CMK (cell line): Measurements from ENCODE around the gene ADAMTSL3.

ENCODE experiments used
- DNase-seq: peaks from one replicate; pipeline ENCODE4 v3.0.0-alpha.2; 2010; ENCODE audit warnings: low read depth

ADAMTSL3 gene

DNA sequence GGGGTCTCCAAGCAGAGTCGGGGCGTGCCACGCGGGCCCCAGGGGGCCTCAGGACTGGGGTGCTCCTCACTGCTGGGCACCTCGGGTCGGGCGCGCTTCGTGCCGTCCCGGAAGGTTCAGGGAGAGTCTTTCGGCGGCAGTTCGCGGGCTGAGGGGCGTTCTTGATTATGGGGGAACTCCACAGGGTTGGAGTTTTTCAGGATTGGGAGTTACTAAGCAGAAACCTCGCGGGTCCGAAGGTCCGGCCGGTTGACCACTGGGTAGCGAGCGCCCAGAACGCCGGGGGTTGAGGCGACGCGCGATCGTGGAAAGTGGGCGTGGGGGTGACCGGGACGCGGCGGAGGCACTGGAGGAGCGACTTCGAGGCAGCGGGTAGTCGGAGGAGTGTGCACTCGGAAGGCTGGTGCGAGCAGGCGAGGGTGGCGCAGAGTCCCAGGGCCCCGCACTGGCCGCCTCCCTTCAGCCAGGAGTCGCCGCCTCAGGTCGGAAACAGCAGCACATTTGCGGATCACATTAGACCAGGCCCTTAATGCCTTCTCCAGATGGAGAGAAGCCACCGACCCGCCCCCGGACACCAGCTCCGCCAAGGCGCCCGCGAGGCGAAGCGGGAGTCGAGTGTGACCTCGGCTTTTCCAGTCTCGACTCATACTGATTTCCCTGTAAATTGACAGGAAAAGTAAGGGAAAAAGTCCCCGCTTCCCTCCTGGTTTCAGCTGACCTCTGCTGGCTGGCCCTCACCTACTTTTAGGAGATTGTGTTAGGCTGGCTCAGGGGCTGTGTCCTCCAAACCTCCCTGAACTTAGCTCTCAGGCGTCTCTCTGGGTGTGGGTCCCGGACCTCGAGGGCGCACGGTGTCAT lies 685 bp downstream of the ADAMTSL3 start:
- DNase-seq, result no peak

DNA sequence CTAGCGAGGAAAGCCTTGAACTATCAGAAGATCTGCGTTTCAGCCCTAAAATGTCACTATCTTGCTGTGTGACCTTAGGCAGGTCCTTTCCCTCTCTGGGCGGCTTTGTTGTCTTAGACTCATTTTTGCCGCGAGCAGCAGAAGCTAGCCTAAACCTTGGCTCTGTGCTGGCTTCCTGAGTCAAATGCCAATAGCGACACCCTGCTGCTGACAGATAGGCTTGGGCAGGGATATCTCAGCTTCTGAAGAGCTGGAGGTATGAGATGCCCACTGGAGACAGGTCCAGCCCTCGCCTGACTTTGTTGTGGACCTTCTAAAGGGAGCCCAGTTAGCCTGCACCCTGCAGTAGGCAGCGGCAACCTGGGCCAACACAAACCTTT lies 1.3 kb downstream of the ADAMTSL3 start:
- DNase-seq, result no peak

DNA sequence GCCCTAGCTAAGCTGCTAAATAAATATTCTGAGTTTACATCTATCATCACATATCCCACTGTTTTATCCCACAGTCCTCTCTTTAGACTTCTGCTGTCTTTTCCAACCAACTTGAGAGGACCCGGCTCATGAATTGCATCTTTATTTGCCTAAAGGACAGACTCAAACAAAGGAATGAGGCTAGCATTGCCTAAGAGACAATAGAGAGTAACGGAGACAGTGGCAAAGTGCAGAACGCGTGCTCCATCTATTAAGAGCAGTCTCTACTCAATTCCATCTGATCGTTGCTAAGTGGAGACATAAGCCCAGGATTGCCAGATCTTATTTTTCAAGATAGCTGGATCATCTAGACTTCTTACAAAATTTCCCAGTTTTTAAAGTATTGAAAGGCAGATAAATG lies 2.3 kb downstream of the ADAMTSL3 start:
- no peak for DNase-seq

DNA sequence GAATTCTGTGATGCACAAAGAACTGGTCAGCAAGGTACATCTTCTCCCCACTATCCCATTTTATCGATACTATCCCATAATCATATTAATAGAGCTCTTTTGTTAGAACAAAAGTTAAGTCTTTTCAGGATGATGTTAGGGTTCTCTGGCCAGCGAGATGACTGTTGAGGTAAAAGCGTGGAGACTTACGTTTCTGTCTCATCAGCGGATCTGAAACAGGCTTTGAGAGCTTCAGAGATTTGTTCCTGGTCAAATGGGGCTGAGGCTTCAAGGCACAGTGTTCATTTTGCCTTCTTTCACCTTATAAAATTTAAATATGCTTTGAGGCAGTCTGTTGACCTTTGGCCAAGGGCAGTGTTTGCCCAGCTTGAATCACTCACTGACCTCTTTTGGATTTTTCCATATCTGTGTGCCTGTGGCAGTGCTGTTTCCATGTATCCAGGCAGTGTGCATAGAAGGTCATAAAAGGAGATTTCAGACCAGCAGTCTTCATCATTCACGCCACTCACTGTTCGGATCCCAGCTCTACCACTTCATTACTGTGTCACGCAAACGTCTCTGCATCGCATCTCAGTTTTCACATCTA lies 3.1 kb downstream of the ADAMTSL3 start:
- no peak for DNase-seq

DNA sequence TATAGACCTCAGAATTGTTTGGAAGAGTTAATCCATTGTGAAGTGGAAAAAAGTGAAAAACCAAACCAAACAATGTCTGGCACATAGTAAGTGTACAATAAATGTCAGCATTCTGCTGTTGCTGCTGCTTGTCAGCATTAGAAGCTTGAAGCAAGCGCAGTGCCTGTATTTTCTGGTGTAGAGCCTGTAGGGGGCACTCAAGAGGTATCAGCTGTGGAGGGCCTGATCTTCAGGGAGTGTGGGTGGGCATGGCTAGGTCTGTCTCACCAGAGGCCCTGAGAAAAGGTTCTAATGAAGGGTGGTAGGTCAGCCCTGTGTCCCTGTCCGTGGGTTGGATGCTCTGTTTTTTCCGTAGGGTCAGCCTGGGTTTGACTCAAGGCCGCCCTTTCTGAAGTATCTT lies 3.6 kb downstream of the ADAMTSL3 start:
- DNase-seq, result no peak

DNA sequence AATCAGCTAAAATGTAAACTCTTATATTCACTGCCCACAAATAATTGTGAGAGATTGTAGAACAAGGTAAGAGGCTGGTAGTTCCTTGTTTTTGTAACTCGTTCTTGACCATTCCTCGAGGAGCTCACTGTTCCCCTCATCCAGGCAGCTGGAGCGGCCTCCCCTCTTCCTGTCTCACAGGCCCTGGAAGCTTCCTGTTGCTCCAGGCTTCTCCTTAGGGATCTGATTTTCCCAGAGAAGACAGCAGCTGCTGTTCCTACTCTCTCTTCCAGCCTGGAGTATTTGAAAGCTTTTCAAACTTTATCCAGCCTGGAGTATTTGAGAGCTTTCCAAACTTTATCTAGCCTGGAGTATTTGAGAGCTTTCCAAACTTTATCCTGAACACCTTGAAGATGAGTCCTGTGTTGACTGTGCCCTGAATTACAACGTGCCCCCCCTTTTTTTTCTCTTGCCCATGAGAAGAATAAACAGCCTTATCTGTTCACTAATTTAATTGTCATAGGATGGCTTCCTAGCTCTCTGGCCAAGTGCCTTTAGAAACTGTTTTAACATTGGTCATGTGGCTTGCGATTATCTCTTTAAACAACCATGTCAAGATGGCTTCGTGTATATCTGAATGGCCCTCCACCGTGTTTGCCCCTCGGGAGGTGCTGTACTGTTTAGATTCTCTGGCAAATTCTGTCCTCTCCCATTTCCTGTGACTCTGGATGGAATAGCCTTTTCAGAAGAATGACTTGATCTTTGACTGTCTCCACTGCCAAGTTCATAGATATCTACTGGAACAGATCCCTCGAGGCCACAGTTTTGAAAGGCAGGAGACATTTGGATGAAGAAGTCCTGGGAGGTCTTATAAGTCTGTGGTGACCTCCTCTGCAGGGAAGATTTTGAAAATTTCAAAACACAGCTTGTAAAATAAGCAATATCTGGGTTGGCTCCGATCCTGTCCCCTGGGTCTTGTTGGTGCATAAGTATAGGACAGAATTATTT lies 4.8 kb downstream of the ADAMTSL3 start:
- no peak for DNase-seq

DNA sequence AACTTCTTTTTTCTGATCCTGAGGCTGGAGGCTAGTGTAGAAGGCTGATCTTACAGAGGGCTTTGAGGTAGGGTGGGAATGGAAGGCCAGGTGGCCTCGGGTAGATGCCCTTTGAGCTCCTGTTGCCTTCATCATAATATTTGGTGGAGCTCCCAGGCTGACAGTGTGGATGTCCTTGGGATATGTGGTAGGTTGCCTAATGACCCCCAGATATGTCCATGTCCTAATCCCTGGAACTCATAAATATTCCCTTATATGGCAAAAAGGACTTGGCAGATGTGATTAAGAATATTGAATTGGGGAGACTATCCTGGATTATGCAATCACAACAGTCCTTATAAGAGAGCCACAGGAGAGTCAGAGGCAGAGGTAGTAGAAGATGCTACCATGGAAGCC lies 5.5 kb downstream of the ADAMTSL3 start:
- DNase-seq, result no peak

DNA sequence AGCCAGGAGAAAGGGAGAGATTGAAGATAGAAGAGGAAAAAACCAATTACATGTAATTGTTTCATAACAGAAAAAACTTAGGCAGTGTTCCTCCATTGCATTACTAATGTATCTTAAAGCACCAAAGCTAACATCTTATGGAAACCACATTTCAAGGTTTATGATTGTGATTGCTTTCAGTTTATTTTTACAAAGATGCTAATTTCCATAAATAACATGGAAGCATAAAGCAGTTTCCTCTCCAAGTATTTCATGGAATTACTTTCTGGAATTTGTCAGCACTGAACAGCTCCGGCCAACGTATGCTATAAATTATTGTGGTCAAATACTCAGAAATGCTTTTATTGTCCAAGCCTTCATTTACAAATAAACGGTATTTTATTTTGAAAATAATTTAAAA lies 11.6 kb downstream of the ADAMTSL3 start:
- DNase-seq, result no peak

DNA sequence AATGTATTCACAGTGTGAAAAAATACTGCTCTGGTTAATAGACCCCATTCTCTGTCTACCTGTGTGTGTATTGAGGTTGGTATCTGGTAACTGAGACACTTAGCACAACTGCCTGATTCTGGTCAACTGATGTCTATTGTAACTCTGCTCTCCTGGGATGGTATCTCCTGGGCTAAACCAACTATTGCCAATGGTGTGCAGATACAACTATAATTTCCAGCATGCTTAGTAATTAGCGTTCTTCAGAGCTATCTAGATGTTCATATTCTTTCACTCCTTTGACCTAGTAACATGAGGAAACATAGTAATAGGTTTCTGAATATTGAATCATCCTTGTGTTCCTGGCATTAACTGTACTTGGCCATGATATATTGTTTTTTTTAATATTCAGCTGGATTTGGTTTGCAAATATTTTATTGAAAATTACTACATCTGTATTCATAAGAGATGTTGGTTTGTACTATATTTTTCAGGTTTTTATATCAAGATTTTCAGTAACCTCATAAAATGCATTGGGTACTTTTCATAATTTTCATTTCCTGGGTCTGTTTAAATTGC lies 16.8 kb downstream of the ADAMTSL3 start:
- no peak for DNase-seq

DNA sequence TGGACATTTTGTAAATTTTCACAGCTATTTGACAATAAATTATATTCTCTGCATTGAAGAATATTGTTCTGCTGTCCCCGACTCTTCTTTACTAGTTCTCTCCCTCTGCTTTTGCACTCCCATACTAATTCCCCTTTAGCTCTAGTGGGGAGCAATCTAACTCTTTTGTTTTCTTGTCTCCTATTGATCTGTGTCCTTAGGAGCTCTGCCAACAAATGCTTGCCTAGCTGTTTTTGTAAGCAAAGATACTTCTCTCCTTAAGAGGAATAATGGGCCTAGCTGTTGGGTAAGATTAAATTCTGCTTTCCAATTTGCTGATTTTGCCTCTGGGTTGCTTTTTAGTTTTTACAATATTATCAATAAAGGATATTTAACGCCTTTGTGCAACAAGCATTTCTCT lies 17.7 kb downstream of the ADAMTSL3 start:
- no peak for DNase-seq

DNA sequence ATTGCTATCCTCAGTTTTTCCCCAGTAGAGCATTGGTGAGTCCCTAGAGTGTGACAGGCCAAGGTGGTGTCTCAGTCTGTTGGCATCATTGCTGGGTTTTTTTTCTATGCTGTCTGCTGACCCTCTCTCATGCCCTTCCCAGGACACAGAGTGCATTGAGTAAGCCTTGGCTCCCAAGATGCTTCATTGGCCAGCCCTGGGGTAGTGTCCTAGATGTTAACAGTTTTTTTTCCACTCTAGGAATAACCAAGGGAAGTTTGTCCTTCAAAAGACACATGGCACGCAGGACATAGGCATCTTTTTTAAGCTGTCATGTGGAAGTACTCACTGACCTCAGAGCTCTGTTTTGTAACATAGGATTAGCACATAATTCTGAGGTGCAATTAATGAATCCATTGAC lies 19.5 kb downstream of the ADAMTSL3 start:
- DNase-seq, result no peak

DNA sequence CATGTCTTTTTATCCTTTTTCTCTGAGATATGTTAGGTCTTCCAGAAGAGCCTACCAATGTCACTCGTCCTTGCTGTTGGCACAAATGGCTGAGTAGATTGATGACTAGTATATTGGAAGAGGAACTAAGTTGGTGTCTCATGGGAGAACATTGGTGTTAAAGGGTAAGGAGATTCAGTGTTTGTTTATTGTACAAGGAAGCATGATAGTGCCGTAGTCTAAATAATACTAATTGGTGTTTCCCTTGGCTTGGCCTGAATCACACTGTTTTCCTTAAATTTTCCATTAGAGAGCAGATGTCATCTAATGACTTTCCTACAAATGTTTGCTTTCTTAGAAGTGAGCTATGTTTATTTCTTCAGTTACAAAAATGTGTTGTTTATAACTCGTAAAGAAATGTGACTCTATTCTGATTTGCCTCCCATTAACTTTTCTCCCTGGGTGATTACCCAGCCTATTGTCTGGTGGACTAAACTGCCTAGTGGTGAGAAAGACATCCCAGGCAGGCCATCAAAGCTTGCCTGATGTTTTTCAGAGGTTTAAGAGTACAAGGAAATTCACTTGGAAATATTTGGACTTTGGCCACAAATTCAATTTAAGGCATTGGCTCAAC lies 28.7 kb downstream of the ADAMTSL3 start:
- DNase-seq, result no peak

DNA sequence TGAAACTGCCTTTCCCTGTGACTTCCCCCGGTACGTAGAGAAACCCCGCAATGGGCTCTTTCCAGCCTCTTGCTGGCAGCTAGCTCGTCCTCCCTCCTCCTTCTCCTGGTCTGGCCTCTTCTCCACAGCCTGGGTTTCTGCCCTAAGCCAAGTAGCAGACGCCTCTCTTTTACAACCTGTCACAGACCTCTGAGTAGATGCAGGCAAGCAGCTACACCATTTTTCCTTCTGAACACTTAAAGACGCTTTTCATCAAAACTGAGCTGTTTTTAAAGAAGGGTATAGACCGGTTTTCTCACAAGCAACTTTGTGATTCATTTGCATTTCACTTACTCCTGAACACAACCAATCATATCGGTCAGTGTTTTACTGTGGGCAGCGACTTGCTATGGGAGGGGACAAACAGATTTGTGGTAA lies 32.0 kb downstream of the ADAMTSL3 start:
- DNase-seq, result no peak

DNA sequence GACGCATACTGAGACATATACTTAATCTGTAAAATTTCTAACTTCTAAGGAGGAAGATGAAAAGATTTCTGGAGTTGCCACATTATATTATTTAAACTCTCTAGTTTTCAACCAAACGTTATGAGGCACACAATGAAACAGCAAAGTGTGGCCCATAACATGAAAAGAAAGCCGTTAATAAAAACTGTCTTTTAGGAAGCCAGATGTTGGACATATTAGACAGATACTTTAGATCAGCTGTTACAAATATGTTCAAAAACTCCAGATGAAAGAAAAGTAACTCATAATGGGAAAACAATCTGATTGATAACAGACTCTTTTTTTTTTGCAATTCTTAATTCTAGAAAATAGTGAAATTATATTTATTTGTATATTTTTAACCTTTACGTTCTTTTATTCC lies 34.3 kb downstream of the ADAMTSL3 start:
- DNase-seq, result no peak

DNA sequence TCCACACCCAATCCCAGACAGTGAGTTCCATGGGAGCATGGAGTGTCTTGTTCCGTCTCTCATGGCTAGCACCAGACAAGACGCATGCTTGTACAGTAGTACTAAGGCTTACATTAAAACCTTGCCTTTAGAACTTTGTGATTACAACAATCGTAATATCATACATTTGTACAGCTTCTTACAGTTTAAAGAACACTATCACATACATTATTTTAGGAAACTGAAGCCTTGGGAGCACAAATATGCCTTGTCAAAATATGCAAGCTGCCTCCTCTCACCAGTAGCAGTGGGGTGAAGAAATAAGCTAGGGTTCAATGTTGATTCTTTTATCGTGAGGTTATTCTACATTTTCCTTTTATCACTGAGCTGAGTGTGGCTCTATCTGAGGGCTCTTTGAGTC lies 36.8 kb downstream of the ADAMTSL3 start:
- no peak for DNase-seq

DNA sequence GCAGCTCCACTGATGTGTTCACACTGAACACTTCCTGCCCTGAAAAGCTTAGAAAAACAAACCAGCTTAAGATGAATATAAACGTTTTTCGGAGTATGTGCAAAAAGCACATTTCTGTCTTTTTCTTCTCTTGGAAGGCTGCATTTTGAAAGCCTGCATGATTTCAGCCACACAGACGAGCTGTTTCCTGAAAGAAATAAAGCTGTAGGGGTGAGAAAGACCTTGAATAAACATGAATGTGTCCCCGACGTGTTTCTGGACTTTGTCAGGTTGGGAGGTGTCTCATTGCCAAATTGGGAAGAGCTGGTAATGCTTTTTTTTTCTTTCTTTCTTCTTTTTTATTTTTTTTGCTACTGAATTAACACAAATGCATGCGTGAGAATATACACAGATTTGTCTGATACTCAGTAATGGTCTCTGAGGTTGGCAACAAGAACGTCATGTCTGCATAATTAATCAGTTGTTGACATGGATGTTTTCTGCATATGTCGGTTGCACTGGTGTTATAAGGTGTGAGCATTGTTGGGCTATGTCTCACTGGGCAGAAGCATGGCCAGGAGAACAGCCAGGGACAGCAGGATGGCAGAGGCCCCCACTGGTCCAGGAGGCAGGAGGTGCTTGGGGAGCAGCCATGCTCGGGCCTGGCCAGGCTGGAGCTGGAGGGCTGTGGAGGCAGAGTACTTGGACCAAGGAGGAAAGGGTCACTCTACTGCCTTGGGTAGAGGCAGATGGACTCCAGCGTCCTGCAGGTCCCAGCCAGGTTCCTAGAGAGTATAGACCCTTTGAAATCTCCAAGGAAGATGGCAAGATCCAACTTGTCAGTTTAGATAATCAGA lies 39.0 kb downstream of the ADAMTSL3 start:
- no peak for DNase-seq

DNA sequence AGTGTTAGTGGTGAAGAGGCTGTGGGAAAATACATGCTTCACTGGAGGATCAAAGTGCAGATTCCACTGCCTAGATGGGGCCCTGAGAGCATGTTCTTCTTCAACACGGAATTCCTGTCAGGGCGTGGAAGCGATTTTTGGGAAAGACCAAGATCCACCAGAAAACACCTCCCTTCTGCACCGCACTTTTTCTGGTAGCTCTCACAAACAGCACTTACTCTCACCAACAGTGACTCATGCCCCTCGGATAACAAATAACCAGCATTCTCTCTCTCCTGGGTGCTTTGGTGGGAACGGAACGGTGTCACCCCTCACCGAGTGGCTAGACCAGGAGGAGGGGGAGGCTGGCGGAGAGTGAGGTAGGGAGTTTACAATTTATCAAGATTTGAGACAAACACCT lies 40.1 kb downstream of the ADAMTSL3 start:
- DNase-seq, result no peak

DNA sequence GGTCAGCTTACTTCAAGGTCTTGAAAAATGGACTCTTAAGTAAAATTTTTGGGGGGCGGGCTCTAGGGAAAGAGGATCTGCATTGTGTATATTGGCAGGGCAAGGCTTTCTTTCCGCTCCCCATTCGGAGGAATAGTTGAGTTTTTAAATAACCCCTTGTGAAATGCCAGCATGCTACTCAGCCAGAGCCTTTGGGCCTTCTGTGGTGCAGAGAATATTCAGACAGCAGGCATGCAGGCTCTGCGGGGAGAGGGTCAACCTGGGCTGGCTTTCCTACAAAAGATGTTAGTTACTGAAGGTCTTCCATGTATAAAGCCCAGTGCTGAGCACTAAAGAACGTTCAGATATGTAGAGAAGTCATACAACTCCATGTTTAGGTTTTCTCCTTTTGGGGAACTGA lies 40.6 kb downstream of the ADAMTSL3 start:
- DNase-seq, result no peak

DNA sequence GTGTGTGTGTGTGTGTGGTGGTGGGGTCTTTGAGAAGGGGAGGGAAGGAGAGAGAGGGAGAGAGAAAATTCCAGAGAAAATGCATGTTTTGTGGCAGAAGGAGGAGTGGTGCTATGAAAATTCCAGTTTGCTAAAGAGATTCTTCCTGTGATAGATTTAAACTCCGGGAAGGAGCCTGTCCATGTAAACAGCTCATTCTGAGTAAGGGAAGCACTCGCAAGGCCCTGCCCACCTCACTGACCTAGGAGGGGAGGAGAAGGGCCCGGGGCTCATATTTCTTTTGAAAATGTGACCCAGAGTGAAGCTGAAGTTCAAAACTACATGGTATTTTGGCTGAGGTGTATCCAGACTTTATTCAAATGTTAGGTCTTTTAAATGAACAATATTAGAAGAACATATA lies 41.3 kb downstream of the ADAMTSL3 start:
- DNase-seq, result no peak

DNA sequence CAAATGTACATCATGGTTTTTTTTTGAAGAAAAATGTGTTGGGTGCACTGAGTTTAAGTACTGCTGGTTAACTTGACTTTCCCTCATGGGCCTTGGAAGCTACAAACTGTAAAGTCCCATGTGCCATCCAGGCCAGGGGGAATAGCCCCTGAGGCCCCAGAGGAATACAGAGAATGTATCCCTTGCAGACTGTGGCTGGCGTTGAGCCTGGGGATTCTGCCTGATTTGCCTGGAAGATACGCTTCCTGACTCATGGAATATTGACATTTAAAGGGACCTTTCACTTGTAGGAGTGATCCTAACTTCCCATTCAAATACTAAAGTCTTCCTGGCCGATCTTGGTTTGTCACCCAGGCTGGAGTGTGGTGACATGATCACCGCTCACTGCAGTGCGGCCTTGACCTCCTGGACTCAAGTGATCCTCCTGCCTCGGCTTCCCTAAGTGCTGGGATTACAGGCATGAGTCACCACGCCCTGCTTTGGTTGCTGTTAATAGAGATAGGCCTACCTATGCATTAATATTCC lies 42.0 kb downstream of the ADAMTSL3 start:
- no peak for DNase-seq

DNA sequence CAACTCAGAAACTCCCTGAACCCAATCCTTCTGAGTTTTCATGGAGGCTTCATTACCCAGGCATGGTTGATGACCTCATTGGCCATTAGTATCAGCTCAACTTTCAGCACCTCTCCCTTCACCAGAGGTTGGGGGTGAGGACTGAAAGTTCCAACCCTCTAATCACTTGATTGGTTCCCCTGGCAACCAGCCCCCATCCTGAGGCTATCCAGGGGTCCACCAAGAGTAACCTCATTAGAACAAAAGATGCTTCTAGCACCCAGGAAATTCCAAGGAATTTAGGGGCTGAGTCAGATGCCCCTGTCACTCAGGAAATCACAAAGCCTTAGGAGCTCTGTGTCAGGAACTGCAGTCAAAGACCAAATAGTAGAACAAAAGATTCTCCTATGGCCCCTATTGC lies 43.8 kb downstream of the ADAMTSL3 start:
- no peak for DNase-seq
